ENCODE measurements around the gene COL4A2. TPM values are rescaled to one million over a fixed set of nuclear protein-coding genes. Genes with fewer than 3 reads are reported as not detected.

The COL4A2 gene
- polyA plus RNA-seq, 1 donor from 2014 or later: not detected

- H3K36me3 Mint-ChIP-seq: peaks cover 4% of the 10 kb centered on the region
- peaks cover 0 to 4% (median 4%) of the 10 kb centered on the region in 3 donors for H3K4me1 Mint-ChIP-seq
- H3K9me3 Mint-ChIP-seq: peaks cover 0 to 4% (median 2%) of the 10 kb centered on the region in 3 donors
- H3K4me3 Mint-ChIP-seq: no peak overlapping the region
- H3K27ac Mint-ChIP-seq: no peak overlapping the region
- H3K27me3 Mint-ChIP-seq: peaks cover 2% of the 10 kb centered on the region
These were observed 239.3 kb downstream of the COL4A2 start for GRCh38 chr13:110546378-110546777.

DNA sequence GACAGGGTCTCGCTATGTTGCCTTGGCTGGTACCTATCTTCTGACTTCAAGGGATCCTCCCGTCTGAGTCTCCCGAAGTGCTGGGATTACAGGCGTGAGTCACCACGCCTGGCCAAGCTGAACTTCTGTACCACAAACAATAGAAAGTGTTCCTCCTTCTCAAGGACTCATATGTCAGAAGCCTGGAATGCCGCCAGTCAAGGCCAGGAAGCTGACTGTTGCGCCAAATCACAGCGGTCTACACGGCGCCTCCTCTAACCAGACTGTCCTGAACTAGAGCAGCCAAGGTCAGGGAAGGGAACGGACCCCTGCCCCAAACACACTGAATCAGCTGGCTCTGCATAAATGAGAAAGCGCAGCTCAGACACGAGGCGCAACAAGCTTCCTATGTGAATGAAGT is 239.8 kb downstream of the COL4A2 start:
- Mint-ChIP-seq H3K4me1 (peaks cover 2 to 4% (median 4%) of the 10 kb centered on the region in 3 donors), H3K4me3 (peak overlapping the region in 1 of 4 donors; percentile 32), H3K36me3 (peaks cover 4% of the 10 kb centered on the region), H3K27me3 (peaks cover 2% of the 10 kb centered on the region), H3K9me3 (peaks cover 0 to 4% (median 2%) of the 10 kb centered on the region in 3 donors), H3K27ac (no peak overlapping the region)

DNA sequence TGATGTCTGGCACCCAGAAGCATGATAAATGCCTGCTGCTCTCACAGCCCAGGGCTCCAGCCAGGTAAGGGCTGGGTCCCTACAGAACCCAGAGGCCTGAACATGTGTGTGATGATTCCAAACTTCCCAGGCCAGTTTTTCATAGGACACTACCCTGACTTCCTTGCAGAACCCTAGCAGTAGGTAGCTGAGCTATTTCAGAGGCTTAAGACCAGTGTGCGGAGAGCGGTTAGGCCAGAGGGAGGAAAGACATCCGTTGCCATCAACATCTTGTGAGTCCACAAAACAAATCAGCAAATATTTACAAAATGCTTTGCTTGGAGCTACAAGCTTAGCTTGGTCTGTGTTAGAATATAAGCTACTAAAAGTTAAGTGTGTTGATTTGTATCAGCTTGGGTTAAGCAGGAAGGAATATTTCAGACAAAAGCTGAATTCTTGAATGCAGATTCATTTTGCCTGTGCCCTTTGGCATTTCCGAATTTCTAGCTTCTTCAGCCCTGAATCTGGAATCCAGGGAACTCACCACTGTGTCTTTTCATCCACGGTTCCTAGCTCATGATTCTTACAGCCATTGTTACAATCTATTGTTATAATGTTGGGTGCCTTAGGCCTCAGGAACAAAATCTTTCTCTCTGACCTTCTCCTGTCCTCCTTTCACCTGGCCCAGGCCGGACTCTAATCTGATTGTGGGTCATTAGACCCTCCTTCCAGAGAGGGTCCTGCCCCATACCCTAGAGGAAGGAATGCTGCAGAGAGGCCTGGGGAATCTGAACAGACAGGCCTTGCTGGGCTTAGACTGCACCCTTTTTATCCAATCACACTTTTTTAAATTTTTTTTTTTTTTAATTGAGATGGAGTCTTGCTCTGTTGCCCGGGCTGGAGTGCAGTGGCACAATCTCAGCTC is 242.1 kb downstream of the COL4A2 start:
- peaks cover 2% of the 10 kb centered on the region for H3K36me3 Mint-ChIP-seq
- peaks cover 0 to 4% (median 2%) of the 10 kb centered on the region in 3 donors for H3K9me3 Mint-ChIP-seq
- peak overlapping the region in 1 of 3 donors; percentile 45 for H3K27ac Mint-ChIP-seq
- H3K4me1 Mint-ChIP-seq: peaks cover 2 to 4% (median 4%) of the 10 kb centered on the region in 3 donors
- no peak overlapping the region for H3K4me3 Mint-ChIP-seq
- H3K27me3 Mint-ChIP-seq: no peaks in the 10 kb centered on the region

GRCh38 chr13:110549795-110550160 is 242.7 kb downstream of the COL4A2 start:
- H3K9me3 Mint-ChIP-seq: peaks cover 0 to 3% (median 2%) of the 10 kb centered on the region in 3 donors
- no peak overlapping the region for H3K4me3 Mint-ChIP-seq
- peaks cover 2 to 4% (median 4%) of the 10 kb centered on the region in 3 donors for H3K4me1 Mint-ChIP-seq
- peaks cover 2% of the 10 kb centered on the region for H3K36me3 Mint-ChIP-seq
- H3K27ac Mint-ChIP-seq: no peak overlapping the region
- H3K27me3 Mint-ChIP-seq: no peaks in the 10 kb centered on the region

GRCh38 chr13:110551284-110551683 is 244.2 kb downstream of the COL4A2 start:
- no peaks in the 10 kb centered on the region for H3K9me3 Mint-ChIP-seq
- H3K36me3 Mint-ChIP-seq: peaks cover 2% of the 10 kb centered on the region
- H3K4me3 Mint-ChIP-seq: no peak overlapping the region
- H3K27ac Mint-ChIP-seq: peak overlapping the region in 1 of 3 donors; percentile 69
- H3K27me3 Mint-ChIP-seq: no peaks in the 10 kb centered on the region
- peaks cover 4 to 12% (median 8%) of the 10 kb centered on the region in 3 donors for H3K4me1 Mint-ChIP-seq

- H3K9me3 Mint-ChIP-seq: no peaks in the 10 kb centered on the region
- H3K36me3 Mint-ChIP-seq: peaks cover 4% of the 10 kb centered on the region
- no peak overlapping the region for H3K4me3 Mint-ChIP-seq
- peaks cover 5 to 12% (median 8%) of the 10 kb centered on the region in 3 donors for H3K4me1 Mint-ChIP-seq
- H3K27ac Mint-ChIP-seq: no peak overlapping the region
- no peaks in the 10 kb centered on the region for H3K27me3 Mint-ChIP-seq
These were observed 245.7 kb downstream of the COL4A2 start for GRCh38 chr13:110552767-110553166.

DNA sequence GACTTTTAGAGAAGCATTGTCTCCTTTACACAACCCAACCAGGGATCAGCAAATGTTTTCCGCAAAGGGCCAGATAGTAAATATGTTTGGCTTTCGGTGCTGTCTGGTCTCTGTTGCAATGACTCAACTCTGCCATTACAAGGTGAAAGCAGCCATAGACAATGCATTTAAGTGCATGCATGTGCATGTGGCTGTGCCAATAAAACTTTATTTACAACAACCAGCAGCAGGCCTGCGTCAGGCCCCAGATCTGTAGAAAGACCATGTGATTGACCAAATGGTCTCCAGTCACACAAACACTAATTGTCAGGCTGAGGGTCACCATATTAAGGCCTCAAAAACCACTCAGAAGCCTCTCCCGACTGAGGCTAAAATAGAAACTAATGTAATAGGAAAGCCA is 246.3 kb downstream of the COL4A2 start:
- peaks cover 5 to 12% (median 8%) of the 10 kb centered on the region in 3 donors for H3K4me1 Mint-ChIP-seq
- H3K27me3 Mint-ChIP-seq: no peaks in the 10 kb centered on the region
- H3K4me3 Mint-ChIP-seq: no peak overlapping the region
- no peak overlapping the region for H3K27ac Mint-ChIP-seq
- peaks cover 4% of the 10 kb centered on the region for H3K36me3 Mint-ChIP-seq
- H3K9me3 Mint-ChIP-seq: no peaks in the 10 kb centered on the region

- Mint-ChIP-seq H3K4me3 (peak overlapping the region in 1 of 4 donors; percentile 27), H3K27me3 (no peaks in the 10 kb centered on the region), H3K4me1 (peaks cover 5 to 13% (median 8%) of the 10 kb centered on the region in 3 donors), H3K36me3 (peaks cover 4% of the 10 kb centered on the region), H3K9me3 (no peaks in the 10 kb centered on the region), H3K27ac (no peak overlapping the region)
These were observed 247.2 kb downstream of the COL4A2 start for GRCh38 chr13:110554227-110554836.

- H3K4me1 Mint-ChIP-seq: peaks cover 5 to 14% (median 9%) of the 10 kb centered on the region in 3 donors
- H3K27ac Mint-ChIP-seq: no peak overlapping the region
- no peaks in the 10 kb centered on the region for H3K9me3 Mint-ChIP-seq
- H3K27me3 Mint-ChIP-seq: no peaks in the 10 kb centered on the region
- H3K36me3 Mint-ChIP-seq: peaks cover 2% of the 10 kb centered on the region
- H3K4me3 Mint-ChIP-seq: no peak overlapping the region
These were observed 247.9 kb downstream of the COL4A2 start for GRCh38 chr13:110554946-110555345.

DNA sequence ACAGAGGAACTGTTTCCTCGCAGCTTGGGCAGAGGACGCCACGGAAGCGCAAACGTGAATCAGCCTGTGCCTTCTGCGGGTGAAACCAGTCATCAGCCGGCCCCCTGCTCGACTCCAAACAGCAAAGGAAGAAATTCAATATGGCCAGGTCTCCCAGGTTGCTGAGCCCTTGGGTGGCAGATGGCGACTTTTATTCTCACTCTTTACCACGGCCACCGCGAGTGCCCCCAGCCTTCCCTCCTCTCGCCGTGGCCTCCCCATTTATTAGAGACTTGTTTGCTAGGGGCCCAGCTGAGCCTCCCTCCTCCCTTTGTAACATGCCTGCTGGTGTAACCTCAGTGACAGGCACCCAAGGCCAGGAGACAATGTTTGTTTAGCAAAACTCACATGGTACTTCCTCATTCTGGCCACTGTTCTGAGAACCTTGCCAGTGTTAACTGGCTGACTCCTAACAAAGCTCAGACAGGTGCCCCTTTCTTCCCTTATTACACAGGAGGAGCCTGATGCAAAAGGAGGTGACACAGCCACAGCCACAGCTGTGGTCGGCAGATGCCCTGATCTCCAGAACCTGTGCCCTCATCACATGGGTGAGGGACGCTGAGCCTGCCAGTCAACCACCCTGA is 248.6 kb downstream of the COL4A2 start:
- no peak overlapping the region for H3K4me3 Mint-ChIP-seq
- H3K9me3 Mint-ChIP-seq: no peaks in the 10 kb centered on the region
- H3K4me1 Mint-ChIP-seq: peaks cover 7 to 20% (median 17%) of the 10 kb centered on the region in 3 donors
- peak overlapping the region in 1 of 3 donors; percentile 49 for H3K27ac Mint-ChIP-seq
- peaks cover 3% of the 10 kb centered on the region for H3K27me3 Mint-ChIP-seq
- H3K36me3 Mint-ChIP-seq: peaks cover 2% of the 10 kb centered on the region

DNA sequence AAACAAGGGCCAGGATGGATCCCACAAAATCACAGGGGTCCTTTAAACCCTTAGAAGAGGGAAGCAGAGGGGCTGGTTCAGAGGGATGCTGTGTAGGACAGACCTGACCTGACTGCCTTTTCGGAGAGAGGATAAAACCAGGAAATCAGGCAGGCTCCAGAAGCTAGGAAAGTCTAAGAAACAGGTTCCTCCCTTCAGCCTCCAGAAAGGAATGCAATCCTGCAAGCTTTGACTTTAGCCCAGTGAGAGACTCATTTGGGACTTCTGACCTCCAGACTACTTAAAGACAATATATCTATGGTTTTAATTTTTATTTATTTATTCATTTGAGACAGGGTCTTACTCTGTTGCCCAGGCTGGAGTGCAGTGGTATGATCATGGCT is 249.1 kb downstream of the COL4A2 start:
- Mint-ChIP-seq H3K4me3 (no peak overlapping the region), H3K27me3 (peaks cover 6% of the 10 kb centered on the region), H3K9me3 (no peaks in the 10 kb centered on the region), H3K27ac (peak overlapping the region in 1 of 3 donors; percentile 61), H3K4me1 (peaks cover 4 to 22% (median 16%) of the 10 kb centered on the region in 3 donors), H3K36me3 (peaks cover 2% of the 10 kb centered on the region)

DNA sequence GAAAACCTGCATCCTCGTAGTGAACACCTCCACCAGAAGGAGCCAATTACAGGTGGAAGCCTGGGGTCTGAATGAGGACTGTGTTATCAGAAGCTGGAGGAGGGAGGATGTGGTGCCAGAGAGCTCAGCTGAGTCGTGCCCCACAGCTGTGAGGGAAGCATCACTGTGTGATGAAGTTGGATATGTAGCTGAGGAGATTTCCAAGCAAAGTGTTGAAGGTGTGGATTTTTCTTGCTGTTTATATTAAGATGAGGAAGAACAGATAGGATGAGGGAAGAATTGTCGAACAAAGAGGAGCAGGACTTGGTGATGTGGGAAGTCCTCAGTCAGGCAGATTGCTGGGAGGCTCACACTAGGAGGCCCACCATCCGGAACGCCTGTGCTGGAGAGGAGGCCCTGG is 250.0 kb downstream of the COL4A2 start:
- Mint-ChIP-seq H3K4me3 (peak overlapping the region in 1 of 4 donors; percentile 8), H3K4me1 (peaks cover 5 to 22% (median 19%) of the 10 kb centered on the region in 3 donors), H3K9me3 (no peaks in the 10 kb centered on the region), H3K27me3 (peaks cover 10% of the 10 kb centered on the region), H3K36me3 (peaks cover 4% of the 10 kb centered on the region), H3K27ac (no peak overlapping the region)

- H3K9me3 Mint-ChIP-seq: no peaks in the 10 kb centered on the region
- H3K4me3 Mint-ChIP-seq: peak overlapping the region in 1 of 4 donors; percentile 8
- peaks cover 10% of the 10 kb centered on the region for H3K27me3 Mint-ChIP-seq
- peaks cover 4% of the 10 kb centered on the region for H3K36me3 Mint-ChIP-seq
- H3K27ac Mint-ChIP-seq: peak overlapping the region in 1 of 3 donors; percentile 45
- peaks cover 5 to 25% (median 20%) of the 10 kb centered on the region in 3 donors for H3K4me1 Mint-ChIP-seq
These were observed 250.7 kb downstream of the COL4A2 start for GRCh38 chr13:110557610-110558305.

DNA sequence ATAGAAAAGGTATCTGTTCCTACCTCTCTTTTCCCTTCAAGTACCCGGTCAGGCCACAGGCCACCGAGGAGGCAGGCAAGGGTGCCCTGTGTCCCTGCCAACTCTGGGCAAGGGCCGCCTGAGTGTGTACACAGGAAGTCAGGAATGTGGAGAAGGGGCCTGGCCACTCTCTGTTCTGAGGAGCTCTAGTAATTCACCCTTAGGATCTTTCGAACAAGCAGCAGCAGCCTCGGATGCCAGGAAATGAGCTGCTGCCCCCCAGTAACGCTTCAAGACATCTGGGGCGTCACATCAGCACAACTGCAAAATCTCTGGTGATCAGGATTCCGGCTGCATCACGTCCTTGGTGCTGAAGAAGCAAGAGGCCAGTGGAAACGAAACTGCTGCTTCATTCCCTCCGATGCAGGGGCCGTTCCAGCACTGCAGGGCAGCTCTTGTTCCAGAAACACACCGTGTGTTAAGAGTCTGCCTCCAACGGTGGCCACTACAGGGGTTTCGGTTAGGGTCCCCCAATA is 252.4 kb downstream of the COL4A2 start:
- H3K4me3 Mint-ChIP-seq: peak overlapping the region in 1 of 4 donors; percentile 89
- H3K36me3 Mint-ChIP-seq: peaks cover 4% of the 10 kb centered on the region
- no peaks in the 10 kb centered on the region for H3K9me3 Mint-ChIP-seq
- no peak overlapping the region for H3K27ac Mint-ChIP-seq
- peaks cover 9 to 28% (median 24%) of the 10 kb centered on the region in 3 donors for H3K4me1 Mint-ChIP-seq
- peaks cover 16% of the 10 kb centered on the region for H3K27me3 Mint-ChIP-seq
